ENCODE data around the gene LMO3. TPM values are rescaled to one million over a fixed set of nuclear protein-coding genes. Genes with fewer than 3 reads are reported as not detected.
"Not testable (repeated sequence)": the region's sequence is repeated elsewhere in the genome, so short reads cannot be mapped to it uniquely, and the experiment has no call there.

The LMO3 gene
- total RNA-seq, 1 donor from 2014 or later, result 3.8 TPM

DNA sequence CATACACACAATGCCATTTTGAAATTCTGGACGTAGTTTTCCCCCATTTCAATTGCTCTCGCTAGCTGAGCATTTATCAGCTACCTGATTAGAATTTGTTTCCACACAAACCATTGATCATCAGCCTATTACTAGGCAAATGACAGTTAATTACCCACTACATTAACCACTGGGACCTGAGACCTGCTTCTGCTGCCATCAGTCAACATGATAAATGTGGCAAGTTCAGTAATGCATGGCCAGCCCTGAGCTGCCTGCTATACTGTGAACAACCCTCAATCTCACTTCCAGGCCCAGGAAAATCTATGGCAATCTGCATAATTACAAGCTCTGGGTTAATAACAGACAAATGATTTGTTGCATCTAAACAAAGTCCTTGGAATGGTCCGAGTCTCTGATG is 43.5 kb downstream of the LMO3 start:
- no peak for DNase-seq (ENCODE audit: missing footprints)
- intact Hi-C loops (cut with DNase I), result no loop called here
- no peak for ATAC-seq

- ATAC-seq (no peak), DNase-seq (ENCODE audit: missing footprints) (no peak)
Measured at GRCh38 chr12:16560273-16560672, 45.7 kb downstream of the LMO3 start.

DNA sequence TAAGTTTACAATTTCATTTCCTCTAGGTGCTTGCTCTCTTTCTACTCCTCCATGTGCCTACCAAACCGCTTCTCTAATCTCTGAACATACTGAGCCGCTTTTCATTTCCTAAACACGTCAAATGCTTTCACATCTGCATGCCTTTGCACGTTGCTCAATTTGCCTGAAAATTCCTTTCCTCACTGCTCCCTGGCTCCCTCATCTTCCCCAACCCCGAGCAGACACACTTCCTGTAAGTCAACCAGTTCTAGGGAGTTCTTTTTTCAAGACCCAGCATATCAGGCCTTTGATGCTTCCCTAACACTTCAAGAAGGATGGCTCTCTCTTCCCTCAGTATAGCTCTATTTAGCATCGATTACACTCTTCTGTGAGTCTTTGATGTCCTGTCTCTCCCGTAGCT is 50.3 kb downstream of the LMO3 start:
- ATAC-seq (peak; percentile 20), DNase-seq (ENCODE audit: missing footprints) (no peak)
- intact Hi-C loops (cut with DNase I), result no loop called here

More at GRCh38 chr12:16560273-16560672, 45.7 kb downstream of the LMO3 start:
- intact Hi-C loops (cut with DNase I), result no loop called here

DNA sequence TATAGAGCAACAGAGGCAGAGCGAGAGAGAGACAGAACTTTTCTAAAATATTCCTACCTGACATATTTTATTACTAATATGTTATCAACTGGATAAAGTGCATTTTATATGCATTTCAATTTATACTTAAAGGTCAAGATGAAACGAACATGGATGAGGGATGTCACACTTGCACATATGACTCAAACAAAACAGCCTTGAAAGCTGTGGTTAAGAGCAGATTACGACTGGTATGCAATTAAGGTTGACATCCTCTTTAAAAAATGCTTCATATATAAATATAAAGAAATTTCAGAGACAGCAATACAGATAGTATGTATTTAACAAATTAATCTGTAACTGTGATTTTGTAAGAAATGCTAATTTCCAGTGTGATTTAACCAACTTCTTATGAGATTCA is 52.5 kb downstream of the LMO3 start:
- intact Hi-C loops (cut with DNase I), result no loop called here
- DNase-seq (ENCODE audit: missing footprints) (no peak), ATAC-seq (no peak)

- intact Hi-C loops (cut with DNase I), result no loop called here
- DNase-seq (ENCODE audit: missing footprints), result no peak
- ATAC-seq, result no peak
Measured at GRCh38 chr12:16552301-16552700, 53.7 kb downstream of the LMO3 start.

- intact Hi-C loops (cut with DNase I), result no loop called here
- ATAC-seq (no peak), DNase-seq (ENCODE audit: missing footprints) (no peak)
Measured at GRCh38 chr12:16545836-16546235, 60.1 kb downstream of the LMO3 start.

GRCh38 chr12:16542586-16542985 is 63.4 kb downstream of the LMO3 start:
- intact Hi-C loops (cut with DNase I), result no loop called here
- no peak for DNase-seq (ENCODE audit: missing footprints)
- ATAC-seq, result no peak

- DNase-seq (ENCODE audit: missing footprints); intact Hi-C loops (cut with DNase I); ATAC-seq: not testable (repeated sequence)
Measured at GRCh38 chr12:16537652-16538051, 68.3 kb downstream of the LMO3 start.

GRCh38 chr12:16531621-16532020 is 74.3 kb downstream of the LMO3 start:
- intact Hi-C loops (cut with DNase I), result no loop called here
- ATAC-seq (no peak), DNase-seq (ENCODE audit: missing footprints) (no peak)

- no peak for DNase-seq (ENCODE audit: missing footprints)
- ATAC-seq, result no peak
- intact Hi-C loops (cut with DNase I), result no loop called here
Measured at GRCh38 chr12:16530268-16530850, 75.6 kb downstream of the LMO3 start.

GRCh38 chr12:16526693-16527092 is 79.3 kb downstream of the LMO3 start:
- intact Hi-C loops (cut with DNase I), result no loop called here
- no peak for DNase-seq (ENCODE audit: missing footprints)
- no peak for ATAC-seq

GRCh38 chr12:16524378-16524777 is 81.6 kb downstream of the LMO3 start:
- DNase-seq (ENCODE audit: missing footprints), result no peak
- intact Hi-C loops (cut with DNase I), result no loop called here
- ATAC-seq, result no peak

DNA sequence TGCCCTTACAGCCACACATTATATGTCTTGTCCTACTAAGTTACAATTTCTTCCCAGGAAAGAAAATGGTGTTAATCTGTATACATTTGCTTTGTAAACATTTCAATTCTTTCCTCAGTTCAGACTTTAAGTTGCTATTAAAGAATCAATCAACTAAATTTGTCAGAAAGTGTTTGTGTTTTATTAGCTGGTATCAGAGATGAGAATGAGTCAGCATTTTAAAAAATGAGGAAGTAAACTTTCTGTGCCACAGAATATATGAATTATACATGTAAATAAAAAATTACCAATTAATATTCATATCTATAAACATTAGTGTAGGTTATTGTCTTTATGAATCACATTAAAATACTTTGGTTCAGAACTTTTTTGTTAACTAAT is 82.0 kb downstream of the LMO3 start:
- no peak for DNase-seq (ENCODE audit: missing footprints)
- ATAC-seq, result no peak
- intact Hi-C loops (cut with DNase I), result no loop called here

DNA sequence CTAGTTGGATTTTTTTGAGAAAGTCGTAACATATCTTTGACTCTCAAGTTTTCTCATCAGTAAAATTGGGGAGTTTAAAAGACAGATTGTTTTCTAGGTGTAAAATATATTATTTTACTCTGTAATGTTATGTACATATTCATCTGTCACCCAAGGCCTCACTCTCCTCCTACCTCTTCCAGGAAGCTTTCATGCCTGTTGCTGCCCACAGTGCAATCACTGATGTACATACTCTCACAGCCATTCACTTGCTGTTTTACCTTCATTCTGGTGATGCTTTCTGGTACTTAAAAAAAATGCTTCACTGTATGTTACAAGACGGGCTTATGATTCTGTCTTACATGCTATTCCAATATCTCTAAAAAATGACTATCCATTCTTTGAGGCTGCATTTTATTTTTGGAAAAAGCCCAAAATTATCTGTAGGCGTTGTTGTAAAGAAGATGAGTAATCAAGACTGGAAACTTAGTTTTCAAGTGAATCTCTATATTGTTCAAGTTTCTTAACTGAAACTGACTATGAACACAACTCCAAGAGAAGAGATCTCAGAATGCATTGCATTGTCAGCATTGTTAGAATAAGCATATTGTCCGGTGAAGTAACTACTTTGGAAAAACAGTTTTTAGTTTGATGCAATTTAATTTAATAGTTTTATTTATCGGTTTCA is 82.5 kb downstream of the LMO3 start:
- DNase-seq (ENCODE audit: missing footprints) (no peak), ATAC-seq (no peak)
- intact Hi-C loops (cut with DNase I), result no loop called here

- intact Hi-C loops (cut with DNase I), result no loop called here
- DNase-seq (ENCODE audit: missing footprints) (no peak), ATAC-seq (no peak)
Measured at GRCh38 chr12:16520328-16520727, 85.6 kb downstream of the LMO3 start.

GRCh38 chr12:16515666-16516065 is 90.3 kb downstream of the LMO3 start:
- ATAC-seq, result no peak
- DNase-seq (ENCODE audit: missing footprints), result no peak
- intact Hi-C loops (cut with DNase I), result no loop called here

- DNase-seq (ENCODE audit: missing footprints), result no peak
- intact Hi-C loops (cut with DNase I), result no loop called here
- ATAC-seq, result no peak
Measured at GRCh38 chr12:16513231-16513630, 92.7 kb downstream of the LMO3 start.

DNA sequence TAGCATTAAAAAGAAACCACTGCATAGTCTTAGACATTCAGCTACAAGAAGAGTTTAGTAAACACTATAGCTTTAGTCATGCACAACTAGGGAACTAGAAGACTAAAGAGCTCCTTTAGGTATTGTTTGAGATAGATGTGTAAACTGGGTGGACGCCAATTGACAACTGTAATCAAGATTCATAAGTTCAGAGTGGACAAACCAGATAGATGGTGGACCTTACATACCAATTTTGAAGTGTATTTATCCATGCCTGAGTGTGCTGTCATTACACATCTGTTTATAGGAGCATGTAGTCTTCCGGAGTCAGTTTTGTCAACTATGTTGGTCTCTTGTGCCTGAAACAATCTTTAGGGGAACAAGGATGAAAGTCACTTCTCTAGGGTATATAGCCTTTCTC is 96.6 kb downstream of the LMO3 start:
- no peak for ATAC-seq
- intact Hi-C loops (cut with DNase I), result no loop called here
- DNase-seq (ENCODE audit: missing footprints), result no peak

DNA sequence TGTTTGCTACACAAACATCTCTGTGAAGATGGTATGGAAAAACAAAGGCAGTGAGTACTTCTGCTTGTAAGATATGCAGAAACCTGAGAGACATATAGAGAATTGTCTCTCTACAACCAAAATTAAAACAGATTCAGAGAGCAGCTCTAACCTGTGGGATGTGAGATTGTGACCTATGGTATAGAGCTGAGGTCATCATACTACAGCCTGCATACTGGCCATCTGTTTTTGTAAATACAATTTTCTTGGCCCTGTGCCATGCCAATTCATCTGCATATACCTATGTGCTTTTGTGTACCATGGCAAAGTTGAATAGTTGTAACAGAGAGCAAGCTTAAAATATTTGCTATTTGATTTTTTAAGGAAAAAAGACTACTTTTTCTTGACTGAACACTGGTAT is 99.6 kb downstream of the LMO3 start:
- DNase-seq (ENCODE audit: missing footprints) (no peak), ATAC-seq (no peak)
- intact Hi-C loops (cut with DNase I), result no loop called here

DNA sequence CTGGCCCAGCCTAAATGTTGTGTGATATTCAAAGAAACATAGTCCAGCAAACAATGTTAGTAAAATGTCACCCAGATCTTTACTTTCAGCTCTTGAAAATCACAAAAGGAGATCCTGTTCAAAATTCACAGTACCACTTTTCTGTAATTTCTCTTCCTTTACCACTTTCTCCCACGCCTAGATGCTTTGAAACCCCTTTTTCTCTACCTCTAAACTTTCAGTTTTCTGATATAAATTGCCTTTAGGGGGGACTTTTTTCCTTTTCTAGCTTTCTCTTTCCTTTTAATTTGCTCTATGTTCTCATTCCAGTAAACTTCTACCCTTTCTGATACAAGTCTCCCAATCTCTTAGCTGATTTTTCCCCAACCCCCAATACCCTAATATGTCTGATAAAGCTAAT is 101.8 kb downstream of the LMO3 start:
- ATAC-seq (no peak), DNase-seq (ENCODE audit: missing footprints) (no peak)
- intact Hi-C loops (cut with DNase I), result no loop called here

DNA sequence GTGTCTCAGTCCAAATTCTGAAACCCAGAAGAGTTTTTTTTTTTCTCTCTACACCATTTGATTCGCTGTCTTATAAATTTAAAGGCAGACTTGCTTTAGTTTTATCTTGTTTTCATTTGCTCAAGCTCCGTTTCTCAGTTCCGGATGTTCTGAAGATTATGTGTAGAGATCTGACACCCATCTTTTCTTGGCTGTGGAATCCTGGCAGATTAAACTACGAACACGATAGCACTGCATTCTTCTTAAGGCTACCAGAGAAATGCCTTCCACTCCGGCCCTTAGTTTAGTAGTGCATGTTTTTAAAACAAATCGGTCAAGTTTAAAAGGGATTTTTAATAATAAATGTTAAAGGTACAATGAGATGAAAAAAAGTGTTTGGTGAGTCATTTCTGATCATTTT is 106.4 kb downstream of the LMO3 start:
- ATAC-seq (peak; percentile 42), DNase-seq (ENCODE audit: missing footprints) (no peak)
- intact Hi-C loops (cut with DNase I), result no loop called here
